IPS-15b (cell line): Measurements from ENCODE around the gene CAMK2A.
A peak's percentile ranks its signal among the peaks of the same experiment; 100 is the strongest.

Experiments used
- H3K27me3 ChIP-seq: one replicate; pipeline ENCODE4 v1.6.1; 2013; ENCODE audit warnings: low read length; ENCODE audit not compliant: control insufficient read depth, insufficient read depth
- H3K36me3 ChIP-seq: one replicate; pipeline ENCODE4 v1.6.1; 2013; ENCODE audit warnings: low read length; ENCODE audit not compliant: control insufficient read depth, insufficient read depth
- H3K4me1 ChIP-seq: one replicate; pipeline ENCODE4 v1.6.1; 2013; ENCODE audit warnings: mild to moderate bottlenecking, low read length; ENCODE audit not compliant: control insufficient read depth, insufficient read depth
- H3K4me3 ChIP-seq: one replicate; pipeline ENCODE4 v1.5.1; 2013; ENCODE audit warnings: low read depth, low read length
- H3K9ac ChIP-seq: one replicate; pipeline ENCODE4 v1.6.1; 2013; ENCODE audit warnings: low read depth, mild to moderate bottlenecking, low read length
- H3K9me3 ChIP-seq: one replicate; pipeline ENCODE4 v1.6.1; 2013; ENCODE audit warnings: mild to moderate bottlenecking, low read length; ENCODE audit not compliant: control insufficient read depth, insufficient read depth

Gene CAMK2A

DNA sequence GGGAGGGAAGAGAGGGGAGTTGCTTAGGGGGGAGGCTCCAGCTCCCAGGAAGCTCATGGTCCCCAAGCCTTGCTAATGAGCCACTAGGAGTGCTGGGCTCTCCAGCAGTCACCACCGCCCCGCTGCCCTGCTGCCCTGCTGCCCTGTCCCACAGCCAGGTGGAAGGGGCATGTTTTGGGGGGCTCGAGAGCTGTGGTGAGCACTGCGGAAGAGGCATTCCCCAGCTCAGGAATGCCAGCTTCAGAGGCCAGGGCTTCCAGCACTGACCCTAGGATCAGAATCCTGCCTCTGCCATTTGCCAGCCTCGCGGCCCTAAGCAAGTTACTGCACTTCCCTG is 82.8 kb downstream of the CAMK2A start:
- H3K4me3 ChIP-seq, result no peak overlapping the region

DNA sequence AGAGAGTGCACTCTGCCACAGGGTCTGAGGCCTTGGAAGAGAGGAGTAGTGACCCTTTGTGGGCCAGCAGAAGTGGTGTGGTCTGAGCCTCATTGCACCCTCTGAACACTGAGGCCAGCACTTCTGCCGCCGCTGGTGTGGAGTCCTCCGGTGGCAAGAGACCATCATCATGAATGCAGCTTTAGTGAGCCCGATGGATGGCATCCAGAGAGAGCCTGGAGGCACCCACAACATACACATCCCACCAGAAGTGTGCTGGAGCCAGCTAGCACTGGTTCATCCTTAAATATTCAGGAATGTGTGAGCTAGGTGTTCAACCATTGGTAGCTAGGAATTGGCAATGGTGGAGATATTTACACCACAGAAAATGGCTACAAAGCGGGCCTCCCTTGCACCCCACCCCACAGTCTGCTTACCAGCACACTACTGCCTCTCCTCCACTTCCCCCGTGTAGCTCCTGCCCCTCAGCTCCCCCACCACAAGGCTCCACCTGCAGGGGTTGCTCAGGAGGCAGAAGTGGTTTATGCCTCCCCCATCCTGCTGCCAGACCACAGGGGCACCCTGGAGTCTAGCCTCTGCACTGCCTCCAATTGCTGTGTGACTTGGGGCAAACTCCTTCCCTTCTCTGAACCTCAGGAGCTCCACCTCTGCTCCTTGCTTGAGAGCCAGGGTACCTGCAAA is 83.3 kb downstream of the CAMK2A start:
- H3K9me3 ChIP-seq, result no peaks in the 10 kb centered on the region
- H3K4me1 ChIP-seq, result peaks cover 8% of the 10 kb centered on the region
- no peaks in the 10 kb centered on the region for H3K27me3 ChIP-seq
- no peak overlapping the region for H3K9ac ChIP-seq
- H3K36me3 ChIP-seq, result no peaks in the 10 kb centered on the region
- no peak overlapping the region for H3K4me3 ChIP-seq

More for the DNA sequence above, 82.8 kb downstream of the CAMK2A start:
- Histone ChIP-seq H3K27me3 (no peaks in the 10 kb centered on the region), H3K9me3 (no peaks in the 10 kb centered on the region), H3K9ac (no peak overlapping the region), H3K4me1 (peaks cover 10% of the 10 kb centered on the region), H3K36me3 (no peaks in the 10 kb centered on the region)

DNA sequence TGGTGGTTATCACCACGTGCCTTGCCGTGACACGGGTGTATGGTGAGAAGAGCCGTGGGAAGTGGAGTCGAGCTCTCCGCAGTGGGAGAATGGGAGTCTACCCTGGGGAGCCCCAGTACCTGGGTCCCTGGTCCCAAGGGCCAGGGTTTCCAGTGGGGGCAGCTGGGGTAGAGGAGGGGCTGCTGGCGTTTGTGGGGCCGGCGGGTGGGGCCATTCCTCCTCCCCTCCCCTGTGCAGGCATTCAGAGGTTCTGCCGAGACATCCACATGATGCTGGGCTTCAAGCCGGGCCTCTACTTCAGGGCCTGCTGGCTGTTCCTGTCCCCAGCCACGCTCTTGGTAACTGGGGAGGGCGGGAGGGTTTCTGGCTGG is 85.0 kb downstream of the CAMK2A start:
- H3K4me1 ChIP-seq, result peaks cover 3% of the 10 kb centered on the region
- H3K9me3 ChIP-seq, result no peaks in the 10 kb centered on the region
- H3K27me3 ChIP-seq, result no peaks in the 10 kb centered on the region
- no peak overlapping the region for H3K4me3 ChIP-seq
- H3K36me3 ChIP-seq, result no peaks in the 10 kb centered on the region
- H3K9ac ChIP-seq, result no peak overlapping the region

DNA sequence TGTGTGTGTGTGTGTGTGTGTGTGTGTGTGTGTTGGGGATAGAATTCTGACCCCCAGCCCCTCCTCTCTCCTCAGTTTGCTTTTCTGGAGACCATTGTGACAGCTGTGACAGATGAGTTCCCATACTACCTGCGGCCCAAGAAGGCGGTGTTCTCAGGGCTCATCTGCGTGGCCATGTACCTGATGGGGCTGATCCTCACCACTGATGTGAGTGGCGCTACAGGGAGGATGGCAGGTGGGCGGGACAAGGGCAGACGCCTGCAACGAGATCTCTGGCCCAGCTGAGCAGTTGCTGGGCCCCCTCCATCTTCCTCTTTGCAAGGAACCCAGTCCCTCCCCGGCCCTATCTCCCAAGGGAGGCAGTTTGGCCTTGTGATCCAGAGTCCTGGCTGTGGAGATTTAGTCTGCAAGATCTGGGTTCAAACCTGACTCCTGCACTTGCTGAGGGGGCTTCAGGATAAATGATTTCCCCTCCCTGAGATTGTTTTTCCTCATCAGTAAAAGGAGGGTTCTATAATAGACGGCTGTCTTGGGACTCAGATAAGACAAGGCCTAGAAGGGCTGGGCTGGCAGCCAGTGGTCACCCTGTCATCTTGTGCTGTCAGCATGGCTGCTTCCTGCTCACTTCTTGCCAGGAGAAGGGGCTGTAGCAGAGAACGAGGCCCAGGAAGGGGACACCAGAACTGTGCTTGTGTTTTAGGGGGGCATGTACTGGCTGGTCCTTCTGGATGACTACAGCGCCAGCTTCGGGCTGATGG is 85.6 kb downstream of the CAMK2A start:
- Histone ChIP-seq H3K9me3 (no peaks in the 10 kb centered on the region), H3K9ac (no peak overlapping the region), H3K4me3 (no peak overlapping the region), H3K4me1 (peaks cover 3% of the 10 kb centered on the region), H3K27me3 (no peaks in the 10 kb centered on the region), H3K36me3 (no peaks in the 10 kb centered on the region)

DNA sequence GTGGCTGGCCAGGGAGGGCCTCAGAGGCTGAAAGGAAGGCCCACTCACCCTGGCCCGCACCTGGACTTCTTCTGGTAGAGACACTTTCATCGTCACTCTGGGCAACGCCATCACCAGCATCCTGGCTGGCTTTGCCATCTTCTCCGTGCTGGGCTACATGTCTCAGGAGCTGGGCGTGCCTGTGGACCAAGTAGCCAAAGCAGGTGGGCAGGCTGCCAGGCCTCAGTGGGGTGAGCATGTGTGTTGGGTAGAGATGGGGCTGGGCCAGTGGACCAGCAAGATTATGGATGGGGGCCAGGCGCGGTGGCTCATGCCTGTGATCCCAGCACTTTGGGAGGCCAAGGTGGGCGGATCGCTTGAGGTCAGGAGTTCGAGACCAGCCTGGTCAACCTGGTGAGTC is 87.1 kb downstream of the CAMK2A start:
- Histone ChIP-seq H3K9ac (no peak overlapping the region), H3K4me3 (no peak overlapping the region), H3K4me1 (peaks cover 3% of the 10 kb centered on the region), H3K27me3 (no peaks in the 10 kb centered on the region), H3K36me3 (no peaks in the 10 kb centered on the region), H3K9me3 (no peaks in the 10 kb centered on the region)

DNA sequence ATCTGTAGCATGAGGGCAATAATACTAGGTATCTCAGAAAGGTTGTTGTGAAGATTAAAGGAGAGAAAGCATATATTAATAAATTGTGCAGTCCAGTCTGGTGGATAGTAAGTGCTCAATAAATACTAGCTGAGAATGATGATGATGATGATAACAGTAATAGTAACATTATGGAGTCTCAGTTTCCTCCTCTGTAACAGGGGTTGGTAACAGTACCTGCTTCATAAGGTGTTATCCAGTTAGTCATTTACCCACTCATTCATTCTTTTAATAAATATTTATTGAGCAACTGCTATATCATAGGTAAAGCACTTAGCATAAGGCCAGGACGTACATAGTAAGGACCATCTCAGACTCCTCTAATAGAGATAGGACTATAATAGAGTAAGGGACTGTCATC is 92.1 kb downstream of the CAMK2A start:
- Histone ChIP-seq H3K27me3 (peaks cover 9% of the 10 kb centered on the region), H3K36me3 (no peaks in the 10 kb centered on the region), H3K4me3 (no peak overlapping the region), H3K9ac (no peak overlapping the region), H3K4me1 (no peaks in the 10 kb centered on the region), H3K9me3 (no peaks in the 10 kb centered on the region)

DNA sequence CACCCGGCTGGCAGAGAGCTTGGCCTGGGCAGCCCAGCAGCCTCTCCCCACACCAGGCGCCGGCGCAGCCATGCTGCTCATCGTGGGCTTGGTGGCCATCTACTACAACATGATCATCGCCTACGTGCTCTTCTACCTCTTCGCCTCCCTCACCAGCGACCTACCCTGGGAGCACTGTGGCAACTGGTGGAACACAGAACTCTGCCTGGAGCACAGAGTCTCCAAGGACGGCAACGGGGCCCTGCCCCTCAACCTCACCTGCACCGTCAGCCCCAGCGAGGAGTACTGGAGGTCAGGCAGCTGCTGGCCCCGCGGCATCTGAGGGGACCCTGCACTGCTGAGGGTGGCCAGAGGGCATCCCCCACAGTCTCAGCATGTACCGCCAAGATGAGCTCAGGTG is 92.6 kb downstream of the CAMK2A start:
- Histone ChIP-seq H3K9ac (no peak overlapping the region), H3K9me3 (no peaks in the 10 kb centered on the region), H3K36me3 (no peaks in the 10 kb centered on the region), H3K27me3 (peaks cover 14% of the 10 kb centered on the region), H3K4me1 (no peaks in the 10 kb centered on the region), H3K4me3 (no peak overlapping the region)

DNA sequence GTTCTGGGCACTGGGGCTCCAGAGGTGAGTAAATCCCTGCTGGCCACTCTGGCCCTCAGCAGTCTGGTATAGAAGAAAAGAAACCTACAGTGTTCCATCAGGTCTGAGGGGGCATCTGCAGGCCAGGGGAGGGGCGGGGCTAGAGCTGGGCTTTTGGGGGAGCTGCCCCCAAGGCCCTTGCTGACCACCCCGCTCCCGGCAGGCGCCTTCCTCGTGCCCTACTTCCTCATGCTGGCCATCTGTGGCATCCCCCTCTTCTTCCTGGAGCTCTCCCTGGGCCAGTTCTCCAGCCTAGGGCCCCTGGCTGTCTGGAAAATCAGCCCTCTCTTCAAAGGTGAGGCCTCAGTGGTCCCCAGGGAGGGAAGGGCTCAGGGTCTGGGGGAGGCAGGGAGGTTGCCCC is 93.1 kb downstream of the CAMK2A start:
- Histone ChIP-seq H3K4me1 (no peaks in the 10 kb centered on the region), H3K27me3 (peaks cover 19% of the 10 kb centered on the region), H3K36me3 (no peaks in the 10 kb centered on the region)

DNA sequence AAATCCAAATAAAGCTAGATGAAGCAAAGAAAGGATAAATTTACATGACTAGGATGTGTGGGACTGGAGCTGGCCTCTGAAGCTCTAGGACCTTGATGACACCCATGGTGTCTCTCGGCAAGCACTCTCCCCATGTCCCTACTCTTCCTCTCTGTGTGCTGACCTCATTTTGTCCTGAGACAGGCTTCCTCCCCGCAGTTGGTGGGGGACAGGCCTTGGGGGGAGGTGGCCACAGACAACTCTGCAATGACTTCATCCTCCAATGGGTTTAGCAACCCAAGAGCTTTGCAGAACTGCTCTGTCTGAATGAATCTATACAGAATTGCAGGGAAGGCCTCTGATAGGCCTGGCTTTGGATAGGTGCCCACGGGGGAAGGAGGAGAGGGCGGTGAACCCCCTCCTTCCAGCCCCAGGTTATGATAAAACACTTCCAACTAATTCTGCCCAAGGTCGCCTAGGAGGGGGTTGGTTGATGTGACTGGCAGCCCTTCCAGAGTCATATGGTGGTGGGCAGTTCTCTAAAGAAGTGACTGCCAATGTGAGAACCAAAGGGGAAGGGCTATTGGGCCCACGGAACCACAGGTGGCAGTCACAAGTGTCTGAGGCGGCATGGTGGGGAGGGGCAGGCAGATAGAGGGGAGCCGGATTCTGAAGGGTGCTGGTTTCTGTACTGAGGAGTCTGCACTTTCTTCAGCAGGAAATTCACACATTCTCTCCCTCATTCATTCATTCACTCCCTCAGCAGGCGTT is 93.7 kb downstream of the CAMK2A start:
- no peak overlapping the region for H3K4me3 ChIP-seq
- H3K9me3 ChIP-seq, result no peaks in the 10 kb centered on the region
- H3K9ac ChIP-seq, result no peak overlapping the region
- no peaks in the 10 kb centered on the region for H3K4me1 ChIP-seq
- H3K36me3 ChIP-seq, result no peaks in the 10 kb centered on the region
- peaks cover 22% of the 10 kb centered on the region for H3K27me3 ChIP-seq

More for the DNA sequence above, 93.1 kb downstream of the CAMK2A start:
- no peaks in the 10 kb centered on the region for H3K9me3 ChIP-seq
- H3K9ac ChIP-seq, result no peak overlapping the region
- no peak overlapping the region for H3K4me3 ChIP-seq

DNA sequence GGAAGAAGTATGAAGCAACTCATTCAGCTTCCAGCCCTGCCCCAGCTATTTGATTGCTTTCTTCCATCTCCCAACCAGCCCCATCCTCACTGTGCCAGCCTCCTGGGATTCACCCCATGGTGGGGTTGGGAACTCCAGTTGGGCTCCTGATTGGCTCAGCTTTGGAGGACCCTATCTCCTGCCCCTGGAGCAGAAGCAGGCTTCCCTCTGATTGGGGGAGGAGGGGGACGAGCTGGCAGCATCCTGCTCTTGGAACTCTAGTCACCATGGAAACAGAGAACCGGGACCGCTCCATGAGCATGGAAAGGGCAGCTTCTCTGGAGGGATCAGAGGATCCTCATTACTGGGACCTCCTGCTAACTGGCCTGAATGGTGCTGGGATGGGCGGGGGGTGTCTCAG is 97.1 kb downstream of the CAMK2A start:
- no peak overlapping the region for H3K9ac ChIP-seq
- H3K4me1 ChIP-seq, result peaks cover 3% of the 10 kb centered on the region
- H3K9me3 ChIP-seq, result no peaks in the 10 kb centered on the region
- no peak overlapping the region for H3K4me3 ChIP-seq
- H3K36me3 ChIP-seq, result no peaks in the 10 kb centered on the region
- peaks cover 57% of the 10 kb centered on the region for H3K27me3 ChIP-seq

DNA sequence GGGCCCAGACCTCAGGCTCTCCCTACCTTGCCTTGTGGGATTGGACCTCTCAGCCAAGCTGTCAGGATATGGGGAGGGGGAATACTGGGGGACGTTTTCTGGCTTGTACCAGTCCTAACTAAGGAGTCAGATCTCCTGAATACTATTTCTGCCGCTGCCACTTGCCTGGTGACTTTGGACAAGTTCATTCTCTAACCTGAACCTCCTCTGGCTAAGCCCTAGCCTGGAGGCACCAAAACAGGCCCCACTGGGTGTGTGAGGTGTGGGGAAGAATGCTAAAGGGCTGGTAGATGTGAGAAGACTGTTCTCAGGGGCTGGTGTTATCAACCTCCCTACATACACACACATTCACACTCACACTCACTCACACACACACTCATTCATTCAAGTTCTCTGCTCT is 98.6 kb downstream of the CAMK2A start:
- H3K36me3 ChIP-seq, result no peaks in the 10 kb centered on the region
- H3K9me3 ChIP-seq, result no peaks in the 10 kb centered on the region
- peaks cover 71% of the 10 kb centered on the region for H3K27me3 ChIP-seq
- peak overlapping the region; percentile 54 for H3K4me3 ChIP-seq
- no peak overlapping the region for H3K9ac ChIP-seq
- peaks cover 7% of the 10 kb centered on the region for H3K4me1 ChIP-seq
